Right lobe of liver (tissue), 4 donors: Measurements from ENCODE around the gene SUGCT.

ENCODE experiments used
- POLR2A ChIP-seq: fragments of 450-650 bp; IDR thresholded peaks from one replicate; pipeline ENCODE4 v1.6.1; 2017; ENCODE audit warnings: antibody characterized with exemption, mild to moderate bottlenecking
- TF ChIP-seq, protein P1 (sequence below), 4 donors: fragments of 200-600 bp in 3 of 4; fragments of 450-650 bp in 1 of 4; IDR thresholded peaks; one replicate each; pipeline versions ENCODE4 v1.5.1 to v1.8.0; 2016 to 2022; ENCODE audit warnings: antibody characterized with exemption in 4 of 4, mild to moderate bottlenecking in 2 of 4
- donor health status: DM: no; HTN: no; CAD: no.
- donor health status: DM: no; HTN: no; CAD: no.
- donor health status: DM: no; HTN: yes; CAD: no.

- TF ChIP-seq, protein P1, sequence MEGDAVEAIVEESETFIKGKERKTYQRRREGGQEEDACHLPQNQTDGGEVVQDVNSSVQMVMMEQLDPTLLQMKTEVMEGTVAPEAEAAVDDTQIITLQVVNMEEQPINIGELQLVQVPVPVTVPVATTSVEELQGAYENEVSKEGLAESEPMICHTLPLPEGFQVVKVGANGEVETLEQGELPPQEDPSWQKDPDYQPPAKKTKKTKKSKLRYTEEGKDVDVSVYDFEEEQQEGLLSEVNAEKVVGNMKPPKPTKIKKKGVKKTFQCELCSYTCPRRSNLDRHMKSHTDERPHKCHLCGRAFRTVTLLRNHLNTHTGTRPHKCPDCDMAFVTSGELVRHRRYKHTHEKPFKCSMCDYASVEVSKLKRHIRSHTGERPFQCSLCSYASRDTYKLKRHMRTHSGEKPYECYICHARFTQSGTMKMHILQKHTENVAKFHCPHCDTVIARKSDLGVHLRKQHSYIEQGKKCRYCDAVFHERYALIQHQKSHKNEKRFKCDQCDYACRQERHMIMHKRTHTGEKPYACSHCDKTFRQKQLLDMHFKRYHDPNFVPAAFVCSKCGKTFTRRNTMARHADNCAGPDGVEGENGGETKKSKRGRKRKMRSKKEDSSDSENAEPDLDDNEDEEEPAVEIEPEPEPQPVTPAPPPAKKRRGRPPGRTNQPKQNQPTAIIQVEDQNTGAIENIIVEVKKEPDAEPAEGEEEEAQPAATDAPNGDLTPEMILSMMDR (IDR thresholded peaks at IDR 0.05): no peak
- no peak for TF ChIP-seq POLR2A
Measured at GRCh38 chr7:40544871-40545303, 410.1 kb downstream of the SUGCT start.
